Testis (tissue), 3 donors: ENCODE measurements around the gene AMACR. TPM values are rescaled to one million over a fixed set of nuclear protein-coding genes. Genes with fewer than 3 reads are reported as not detected.

ENCODE experiments used
- DNase-seq: peaks from one replicate; pipeline ENCODE4 v3.0.0-alpha.2; 2019
- H3K27ac ChIP-seq, 2 donors: fragments of 200-600 bp; sonication (generic); one replicate each; pipeline ENCODE4 v1.5.1; 2019
- H3K27me3 ChIP-seq: fragments of 200-600 bp; sonication (generic); one replicate; pipeline ENCODE4 v1.5.1; 2019
- H3K36me3 ChIP-seq: fragments of 200-600 bp; sonication (generic); one replicate; pipeline ENCODE4 v1.5.1; 2017; ENCODE audit warnings: low read depth; ENCODE audit errors: missing control alignments
- H3K4me1 ChIP-seq: fragments of 200-600 bp; sonication (generic); one replicate; pipeline ENCODE4 v1.5.1; 2019
- H3K4me3 ChIP-seq, 2 donors: fragments of 200-600 bp; sonication (generic); one replicate each; pipeline ENCODE4 v1.5.1; 2017 to 2019
- H3K9me3 ChIP-seq: fragments of 200-600 bp; sonication (generic); one replicate; pipeline ENCODE4 v1.5.1; 2017
- CTCF ChIP-seq, 3 experiments: fragments of 450-650 bp in 2 of 3; fragments of 200-600 bp in 1 of 3; sonication (generic) in 1 of 3; IDR thresholded peaks; one replicate each; pipeline ENCODE4 v1.5.1; 2016 to 2019; ENCODE audit warnings: antibody characterized with exemption in 3 of 3, mild to moderate bottlenecking in 2 of 3, moderate library complexity in 1 of 3
- POLR2A ChIP-seq: fragments of 450-650 bp; IDR thresholded peaks from one replicate; pipeline ENCODE4 v1.6.1; 2017; ENCODE audit warnings: antibody characterized with exemption, mild to moderate bottlenecking, moderate library complexity
- WGBS, 2 donors: methylation state at CpG; one replicate each; pipeline ENCODE4 v1.1.5; 2018; 5-methylcytosine and 5-hydroxymethylcytosine counted together
- intact Hi-C: fragments of 100-400 bp; cut with DNase I; formaldehyde crosslinking; loops from one replicate; pipeline ENCODE4 v1.15.1; 2023; ENCODE audit warnings: low total_unique reads
- polyA plus RNA-seq: library from polyadenylated mRNA; stranded (reverse); fragments of 350-450 nt; fragmentation: Illumina TruSeq; extraction: RNeasy Lipid Tissue Mini Kit (QIAGEN cat#74804); gene quantifications from one replicate; pipeline ENCODE4 v1.2.3, GENCODE V29; 2014; ENCODE audit warnings: low read depth, low replicate concordance; ENCODE audit not compliant: insufficient read depth
- total RNA-seq, 2 donors: library from RNA; depleted of rRNA; stranded (reverse); fragments of >200 nt; gene quantifications; one replicate each; pipeline ENCODE4 v1.2.3, GENCODE V29; 2016

Gene AMACR
- total and polyA plus RNA-seq, 3 donors from 2014 or later = 6.9 to 12.6 (median 12.1) TPM

GRCh38 chr5:34047143-34047542 is 39.3 kb upstream of the AMACR start:
- DNase-seq = no peak
- no peaks in the 10 kb centered on the region for H3K9me3 ChIP-seq
- no peaks in the 10 kb centered on the region for H3K27me3 ChIP-seq
- no peak overlapping the region for H3K4me3 ChIP-seq
- intact Hi-C loops = no loop called here
- H3K4me1 ChIP-seq = peaks cover 5% of the 10 kb centered on the region
- TF ChIP-seq POLR2A = no peak
- TF ChIP-seq CTCF (IDR thresholded peaks at IDR 0.05) = no peak
- H3K36me3 ChIP-seq = no peaks in the 10 kb centered on the region
- no peak overlapping the region for H3K27ac ChIP-seq
- 76 to 92% methylated on average over 4 of the region's 4 CpGs for WGBS, 2 donors

GRCh38 chr5:34045996-34046395 is 38.1 kb upstream of the AMACR start:
- Histone ChIP-seq H3K4me1 (peaks cover 5% of the 10 kb centered on the region), H3K4me3 (no peak overlapping the region), H3K36me3 (no peaks in the 10 kb centered on the region), H3K9me3 (no peaks in the 10 kb centered on the region), H3K27me3 (no peaks in the 10 kb centered on the region), H3K27ac (no peak overlapping the region)
- intact Hi-C loops = no loop called here
- TF ChIP-seq POLR2A = no peak
- TF ChIP-seq CTCF (IDR thresholded peaks at IDR 0.05) = no peak
- no peak for DNase-seq

GRCh38 chr5:34045023-34045422 is 37.2 kb upstream of the AMACR start:
- intact Hi-C loops = no loop called here
- Histone ChIP-seq H3K27me3 (no peaks in the 10 kb centered on the region), H3K4me3 (no peak overlapping the region), H3K9me3 (no peaks in the 10 kb centered on the region), H3K27ac (no peak overlapping the region), H3K36me3 (no peaks in the 10 kb centered on the region), H3K4me1 (peaks cover 5% of the 10 kb centered on the region)
- WGBS, 2 donors = 68 to 75% methylated on average over 3 of the region's 3 CpGs
- TF ChIP-seq CTCF (IDR thresholded peaks at IDR 0.05) = no peak
- no peak for TF ChIP-seq POLR2A
- no peak for DNase-seq

GRCh38 chr5:34043099-34043876 is 35.4 kb upstream of the AMACR start, which contains the start of gene C1QTNF3:
C1QTNF3 (minus strand) TSS chr5:34043213; CDS start chr5:34043125, 88 bp downstream.
- H3K27me3 ChIP-seq = no peaks in the 10 kb centered on the region
- intact Hi-C loops = no loop called here
- no peak within 1 kb of the TSS for H3K4me3 ChIP-seq
- H3K36me3 ChIP-seq = no peaks in the 10 kb centered on the region
- H3K9me3 ChIP-seq = no peaks in the 10 kb centered on the region
- DNase-seq = no peak
- peaks cover 5% of the 10 kb centered on the region for H3K4me1 ChIP-seq
- no peak within 1 kb of the TSS for H3K27ac ChIP-seq
- TF ChIP-seq POLR2A = no peak
- no peak for TF ChIP-seq CTCF (IDR thresholded peaks at IDR 0.05)
- WGBS, 2 donors = 42 to 51% methylated on average over 10 of the region's 10 CpGs

GRCh38 chr5:34042321-34042720 is 34.5 kb upstream of the AMACR start:
- H3K9me3 ChIP-seq = no peaks in the 10 kb centered on the region
- WGBS, 2 donors = 78 to 80% methylated on average over 7 of the region's 7 CpGs
- no peak overlapping the region for H3K4me3 ChIP-seq
- intact Hi-C loops = no loop called here
- no peak overlapping the region for H3K27ac ChIP-seq
- H3K4me1 ChIP-seq = peaks cover 5% of the 10 kb centered on the region
- H3K27me3 ChIP-seq = no peaks in the 10 kb centered on the region
- no peak for DNase-seq
- no peak for TF ChIP-seq CTCF (IDR thresholded peaks at IDR 0.05)
- TF ChIP-seq POLR2A = no peak
- no peaks in the 10 kb centered on the region for H3K36me3 ChIP-seq
